ENCODE results near the gene SPATS2. TPM values are rescaled to one million over a fixed set of nuclear protein-coding genes. Genes with fewer than 3 reads are reported as not detected.

SPATS2 gene
- total RNA-seq, 4 donors from 2014 or later = 10.5 to 39.3 (median 21.0) TPM

- WGBS, 2 donors (ENCODE audit: low coverage in 1 of 2) = 80 to 92% methylated on average over 1 of the region's 1 CpG
- in situ Hi-C loops (cut with MboI; ENCODE audit: low pct_ligation_motif_present in 1 of 4, low pct_unique_long_range_greater_than_20kb in 1 of 4, low sequenced_read_pairs in 3 of 4) (loop anchor here in 1 of 4 donors (10.0 kb wide), 1 partner anchor 168 kb away; the partner anchor contains the start of gene DNAJC22), intact Hi-C loops (cut with DNase I; ENCODE audit: low total_unique reads) (no loop called here)
- no peaks in the 10 kb centered on the region for H3K9me3 ChIP-seq
- peaks cover 0 to 4% (median 0%) of the 10 kb centered on the region in 4 donors for H3K4me1 ChIP-seq
- H3K27ac ChIP-seq = no peak overlapping the region
- H3K4me3 ChIP-seq = no peak overlapping the region
- no peak for DNase-seq
- no peaks in the 10 kb centered on the region for H3K27me3 ChIP-seq
- TF ChIP-seq EP300 (IDR thresholded peaks at IDR 0.05; ENCODE audit: low read depth) (no peak), POLR2AphosphoS5 (IDR thresholded peaks at IDR 0.05) (no peak), POLR2A (IDR thresholded peaks at IDR 0.05) (no peak)
- TF ChIP-seq, protein P1, sequence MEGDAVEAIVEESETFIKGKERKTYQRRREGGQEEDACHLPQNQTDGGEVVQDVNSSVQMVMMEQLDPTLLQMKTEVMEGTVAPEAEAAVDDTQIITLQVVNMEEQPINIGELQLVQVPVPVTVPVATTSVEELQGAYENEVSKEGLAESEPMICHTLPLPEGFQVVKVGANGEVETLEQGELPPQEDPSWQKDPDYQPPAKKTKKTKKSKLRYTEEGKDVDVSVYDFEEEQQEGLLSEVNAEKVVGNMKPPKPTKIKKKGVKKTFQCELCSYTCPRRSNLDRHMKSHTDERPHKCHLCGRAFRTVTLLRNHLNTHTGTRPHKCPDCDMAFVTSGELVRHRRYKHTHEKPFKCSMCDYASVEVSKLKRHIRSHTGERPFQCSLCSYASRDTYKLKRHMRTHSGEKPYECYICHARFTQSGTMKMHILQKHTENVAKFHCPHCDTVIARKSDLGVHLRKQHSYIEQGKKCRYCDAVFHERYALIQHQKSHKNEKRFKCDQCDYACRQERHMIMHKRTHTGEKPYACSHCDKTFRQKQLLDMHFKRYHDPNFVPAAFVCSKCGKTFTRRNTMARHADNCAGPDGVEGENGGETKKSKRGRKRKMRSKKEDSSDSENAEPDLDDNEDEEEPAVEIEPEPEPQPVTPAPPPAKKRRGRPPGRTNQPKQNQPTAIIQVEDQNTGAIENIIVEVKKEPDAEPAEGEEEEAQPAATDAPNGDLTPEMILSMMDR (IDR thresholded peaks at IDR 0.05) = no peak
- peaks cover 0 to 2% (median 0%) of the 10 kb centered on the region in 4 donors for H3K36me3 ChIP-seq
These were observed 145.3 kb downstream of the SPATS2 start for GRCh38 chr12:49512546-49512945.

- no peak overlapping the region for H3K4me3 ChIP-seq
- no peaks in the 10 kb centered on the region for H3K9me3 ChIP-seq
- 83 to 86% methylated on average over 5 of the region's 5 CpGs for WGBS, 2 donors (ENCODE audit: low coverage in 1 of 2)
- H3K27ac ChIP-seq = no peak overlapping the region
- DNase-seq = no peak
- intact Hi-C loops (cut with DNase I; ENCODE audit: low total_unique reads) = loop anchor here (5.0 kb wide), 1 partner anchor 168 kb away; the partner anchor contains the start of gene DNAJC22
- peaks cover 0 to 6% (median 0%) of the 10 kb centered on the region in 4 donors for H3K36me3 ChIP-seq
- TF ChIP-seq POLR2AphosphoS5 (IDR thresholded peaks at IDR 0.05) (no peak), EP300 (IDR thresholded peaks at IDR 0.05; ENCODE audit: low read depth) (no peak), POLR2A (IDR thresholded peaks at IDR 0.05) (no peak)
- TF ChIP-seq, protein P1 (IDR thresholded peaks at IDR 0.05) = no peak
- in situ Hi-C loops (cut with MboI; ENCODE audit: low pct_ligation_motif_present in 1 of 4, low pct_unique_long_range_greater_than_20kb in 1 of 4, low sequenced_read_pairs in 3 of 4) = loop anchor here (5.0 to 10.0 kb wide), 3 partner anchors 153 to 170 kb away; partner anchors contain the start of gene DNAJC22 (in 1 of the 4)
- peaks cover 0 to 4% (median 0%) of the 10 kb centered on the region in 4 donors for H3K4me1 ChIP-seq
- no peaks in the 10 kb centered on the region for H3K27me3 ChIP-seq
These were observed 148.0 kb downstream of the SPATS2 start for GRCh38 chr12:49515266-49515665.

- intact Hi-C loops (cut with DNase I; ENCODE audit: low total_unique reads) (loop anchor here (5.0 kb wide), 1 partner anchor 172 kb away; the partner anchor contains the start of gene DNAJC22), in situ Hi-C loops (cut with MboI; ENCODE audit: low pct_ligation_motif_present in 1 of 4, low pct_unique_long_range_greater_than_20kb in 1 of 4, low sequenced_read_pairs in 3 of 4) (loop anchor here (5.0 to 10.0 kb wide), 3 partner anchors 157 to 174 kb away; partner anchors contain the start of gene DNAJC22 (in 1 of the 4))
- H3K36me3 ChIP-seq = peaks cover 0 to 6% (median 0%) of the 10 kb centered on the region in 4 donors
- H3K9me3 ChIP-seq = no peaks in the 10 kb centered on the region
- no peak overlapping the region for H3K27ac ChIP-seq
- DNase-seq = no peak
- 81 to 92% methylated on average over 2 of the region's 2 CpGs for WGBS, 2 donors (ENCODE audit: low coverage in 1 of 2)
- no peak overlapping the region for H3K4me3 ChIP-seq
- H3K4me1 ChIP-seq = no peaks in the 10 kb centered on the region
- TF ChIP-seq POLR2AphosphoS5 (IDR thresholded peaks at IDR 0.05) (no peak), POLR2A (IDR thresholded peaks at IDR 0.05) (no peak), EP300 (IDR thresholded peaks at IDR 0.05; ENCODE audit: low read depth) (no peak)
- TF ChIP-seq, protein P1 (IDR thresholded peaks at IDR 0.05) = no peak
- no peaks in the 10 kb centered on the region for H3K27me3 ChIP-seq
These were observed 151.8 kb downstream of the SPATS2 start for GRCh38 chr12:49518914-49519573.

- 100% methylated on average over 1 to 5 of the region's 5 CpGs for WGBS, 2 donors (ENCODE audit: low coverage in 1 of 2)
- H3K9me3 ChIP-seq = no peaks in the 10 kb centered on the region
- no peak for TF ChIP-seq EP300 (IDR thresholded peaks at IDR 0.05; ENCODE audit: low read depth)
- TF ChIP-seq POLR2AphosphoS5 (IDR thresholded peaks at IDR 0.05) = no peak
- TF ChIP-seq, protein P1 (IDR thresholded peaks at IDR 0.05) = no peak
- TF ChIP-seq POLR2A (IDR thresholded peaks at IDR 0.05) = no peak
- H3K27me3 ChIP-seq = no peaks in the 10 kb centered on the region
- no peaks in the 10 kb centered on the region for H3K4me1 ChIP-seq
- no peak for DNase-seq
- H3K4me3 ChIP-seq = no peak overlapping the region
- intact Hi-C loops (cut with DNase I; ENCODE audit: low total_unique reads) = loop anchor here (5.0 kb wide), 1 partner anchor 172 kb away; the partner anchor contains the start of gene DNAJC22
- H3K36me3 ChIP-seq = peaks cover 0 to 10% (median 2%) of the 10 kb centered on the region in 4 donors
- H3K27ac ChIP-seq = no peak overlapping the region
- in situ Hi-C loops (cut with MboI; ENCODE audit: low pct_ligation_motif_present in 1 of 4, low pct_unique_long_range_greater_than_20kb in 1 of 4, low sequenced_read_pairs in 3 of 4) = loop anchor here (5.0 to 10.0 kb wide), 3 partner anchors 157 to 175 kb away; partner anchors contain the start of gene DNAJC22 (in 1 of the 4)
These were observed 152.3 kb downstream of the SPATS2 start for GRCh38 chr12:49519574-49519936.

All from transverse colon (tissue), 4 donors.